ENCODE results near the gene EEF2K. TPM values are rescaled to one million over a fixed set of nuclear protein-coding genes. Genes with fewer than 3 reads are reported as not detected.

The EEF2K gene
- total RNA-seq, 1 experiment from 2014 or later, result 31.8 TPM

DNA sequence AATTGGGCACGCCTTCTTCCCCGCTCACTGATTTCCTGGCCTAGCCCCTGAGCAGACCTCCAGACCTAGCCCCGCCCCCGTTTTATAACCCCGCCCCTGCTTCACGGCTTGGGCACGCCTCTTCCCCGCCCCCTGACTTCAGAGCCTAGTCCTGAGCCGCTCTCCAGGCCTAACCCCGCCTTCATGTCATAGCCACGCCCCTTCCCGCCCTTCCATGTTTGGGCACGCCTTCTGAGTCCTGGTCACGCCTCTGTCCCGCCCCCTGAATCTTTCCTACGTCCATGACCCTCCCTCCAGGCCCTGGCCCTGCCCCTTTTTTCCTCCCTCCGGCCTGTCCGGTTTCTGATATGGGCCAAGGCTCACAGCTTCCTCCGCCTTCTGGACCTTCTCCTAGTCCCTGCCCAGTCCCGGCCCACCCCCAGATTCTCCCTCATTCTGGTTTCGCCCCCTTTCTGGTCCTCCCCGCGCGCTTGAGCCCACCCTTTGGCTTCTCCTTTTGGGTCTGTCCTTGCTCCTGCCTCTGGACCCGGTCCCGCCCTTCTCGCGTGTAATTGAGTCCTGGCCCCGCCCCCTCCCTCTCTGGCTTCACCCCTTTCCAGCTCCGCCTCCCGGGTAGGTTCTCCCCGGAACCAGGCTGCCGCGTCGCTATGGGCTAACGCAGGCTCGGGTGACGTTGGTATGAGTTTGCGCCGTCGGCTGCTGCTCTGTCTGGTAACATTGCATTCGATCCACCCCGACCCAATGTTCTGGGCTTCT lies 15.1 kb upstream of the EEF2K start:
- intact Hi-C loops (cut with micrococcal nuclease; ENCODE audit: unreplicated experiment), result no loop called here
- DNase-seq, result peak; percentile 98
- Mint-ChIP-seq H3K4me1 (ENCODE audit: low read depth, unreplicated experiment) (peaks cover 59% of the 10 kb centered on the region), H3K36me3 (ENCODE audit: insufficient read depth, unreplicated experiment) (peaks cover 52% of the 10 kb centered on the region), H3K9me3 (ENCODE audit: low read depth, unreplicated experiment) (peaks cover 3% of the 10 kb centered on the region), H3K27ac (ENCODE audit: unreplicated experiment) (peak overlapping the region; percentile 78), H3K27me3 (ENCODE audit: unreplicated experiment) (peaks cover 8% of the 10 kb centered on the region), H3K4me3 (ENCODE audit: low read depth, unreplicated experiment) (peak overlapping the region; percentile 77)
- TF ChIP-seq, protein P1, sequence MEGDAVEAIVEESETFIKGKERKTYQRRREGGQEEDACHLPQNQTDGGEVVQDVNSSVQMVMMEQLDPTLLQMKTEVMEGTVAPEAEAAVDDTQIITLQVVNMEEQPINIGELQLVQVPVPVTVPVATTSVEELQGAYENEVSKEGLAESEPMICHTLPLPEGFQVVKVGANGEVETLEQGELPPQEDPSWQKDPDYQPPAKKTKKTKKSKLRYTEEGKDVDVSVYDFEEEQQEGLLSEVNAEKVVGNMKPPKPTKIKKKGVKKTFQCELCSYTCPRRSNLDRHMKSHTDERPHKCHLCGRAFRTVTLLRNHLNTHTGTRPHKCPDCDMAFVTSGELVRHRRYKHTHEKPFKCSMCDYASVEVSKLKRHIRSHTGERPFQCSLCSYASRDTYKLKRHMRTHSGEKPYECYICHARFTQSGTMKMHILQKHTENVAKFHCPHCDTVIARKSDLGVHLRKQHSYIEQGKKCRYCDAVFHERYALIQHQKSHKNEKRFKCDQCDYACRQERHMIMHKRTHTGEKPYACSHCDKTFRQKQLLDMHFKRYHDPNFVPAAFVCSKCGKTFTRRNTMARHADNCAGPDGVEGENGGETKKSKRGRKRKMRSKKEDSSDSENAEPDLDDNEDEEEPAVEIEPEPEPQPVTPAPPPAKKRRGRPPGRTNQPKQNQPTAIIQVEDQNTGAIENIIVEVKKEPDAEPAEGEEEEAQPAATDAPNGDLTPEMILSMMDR (IDR thresholded peaks at IDR 0.05; ENCODE audit: unreplicated experiment), result no peak
- CTCF ChIA-PET, result interaction anchor here (0.5 to 1.5 kb wide), 7 partner anchors 13 to 1358 kb away, joined by 3 to 5 read pairs (median 3); partner anchors contain the start of gene POLR3E
- no TSS peak for BruUV-seq (replicated peaks)

DNA sequence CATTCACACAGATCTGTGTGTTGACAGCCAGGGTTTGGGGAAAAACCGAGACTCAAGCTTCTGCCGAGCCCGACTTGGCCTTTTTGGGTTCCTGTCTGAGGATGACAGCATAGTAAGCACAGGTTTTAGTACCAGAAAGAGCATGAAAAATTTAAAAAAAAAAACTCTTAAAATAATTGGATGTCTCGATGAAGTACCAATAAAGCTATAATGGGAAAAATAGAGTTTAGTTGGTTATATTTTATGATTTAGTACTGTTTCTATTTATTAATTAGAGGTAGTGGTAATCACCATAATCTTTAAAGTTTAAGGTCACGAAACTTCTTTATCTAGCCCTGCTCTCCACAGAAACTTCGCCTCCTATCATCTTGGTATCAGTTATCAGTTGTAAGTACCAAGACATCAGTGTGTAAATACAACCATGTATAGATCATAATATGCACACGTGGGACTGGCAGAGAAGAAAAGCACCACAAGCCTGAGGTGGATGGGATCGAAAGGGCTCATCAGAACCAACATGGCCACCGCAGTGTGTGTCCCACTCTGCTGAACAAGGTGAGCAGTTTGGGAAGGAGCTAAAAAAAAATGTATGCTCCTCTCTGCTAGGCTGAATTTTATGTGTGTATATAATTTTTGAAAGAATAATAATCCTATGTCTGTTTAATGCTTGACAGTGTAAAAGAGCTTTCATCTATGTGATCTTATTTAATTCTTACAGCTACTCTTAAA lies 14.4 kb upstream of the EEF2K start:
- H3K4me1 Mint-ChIP-seq (ENCODE audit: low read depth, unreplicated experiment), result peaks cover 59% of the 10 kb centered on the region
- peak overlapping the region; percentile 78 for H3K27ac Mint-ChIP-seq (ENCODE audit: unreplicated experiment)
- H3K36me3 Mint-ChIP-seq (ENCODE audit: insufficient read depth, unreplicated experiment), result peaks cover 59% of the 10 kb centered on the region
- TSS peak; percentile 89 for BruUV-seq (replicated peaks)
- DNase-seq, result no peak
- H3K4me3 Mint-ChIP-seq (ENCODE audit: low read depth, unreplicated experiment), result peak overlapping the region; percentile 77
- CTCF ChIA-PET, result interaction anchor here (0.6 to 1.5 kb wide), 5 partner anchors 12 to 1358 kb away, joined by 3 to 5 read pairs (median 3); partner anchors contain the start of gene POLR3E
- TF ChIP-seq, protein P1 (IDR thresholded peaks at IDR 0.05; ENCODE audit: unreplicated experiment), result no peak
- H3K27me3 Mint-ChIP-seq (ENCODE audit: unreplicated experiment), result peaks cover 8% of the 10 kb centered on the region
- intact Hi-C loops (cut with micrococcal nuclease; ENCODE audit: unreplicated experiment), result no loop called here
- peaks cover 3% of the 10 kb centered on the region for H3K9me3 Mint-ChIP-seq (ENCODE audit: low read depth, unreplicated experiment)

DNA sequence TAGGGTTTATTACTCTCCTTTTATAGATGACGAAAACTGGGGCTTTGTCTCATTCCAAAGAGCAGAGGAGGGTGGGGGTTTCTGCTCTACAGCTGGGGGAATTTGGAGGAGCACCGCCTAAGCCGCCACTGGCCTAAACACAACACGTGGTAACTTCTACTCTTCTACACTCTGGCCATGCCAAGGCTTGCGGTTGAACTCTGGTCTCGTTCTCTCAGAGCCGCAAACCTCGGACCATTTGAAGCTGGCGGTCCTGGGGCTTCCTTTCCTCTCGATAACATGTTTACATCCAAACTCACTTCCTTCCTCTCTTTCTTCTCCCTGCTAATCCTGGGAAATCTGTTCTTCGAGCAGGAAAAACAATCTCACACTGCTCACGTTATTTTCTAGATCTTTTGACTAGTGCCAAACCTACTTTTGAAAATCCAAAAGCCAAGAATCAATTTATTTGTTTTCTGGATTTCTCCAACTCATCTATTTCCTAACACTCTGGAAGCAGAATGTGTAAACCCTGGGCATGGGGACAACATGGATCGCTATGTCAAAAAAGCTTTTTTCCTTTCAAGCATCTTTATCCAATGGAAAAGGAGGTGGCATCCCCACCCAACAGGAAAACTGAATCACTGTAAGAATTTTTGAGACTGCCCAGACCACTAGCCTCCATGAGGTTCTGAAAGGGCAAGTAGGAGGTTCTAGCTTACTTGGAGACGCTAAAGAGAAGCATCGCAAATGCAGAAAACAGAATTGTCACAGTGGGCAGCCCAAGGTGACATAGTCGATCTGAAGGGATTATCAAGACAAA lies 13.6 kb upstream of the EEF2K start:
- TF ChIP-seq, protein P1 (IDR thresholded peaks at IDR 0.05; ENCODE audit: unreplicated experiment), result no peak
- CTCF ChIA-PET, result interaction anchor here (1.4 kb wide), 1 partner anchor 11 kb away, joined by 3 read pairs; no protein-coding TSS in a partner anchor
- no TSS peak for BruUV-seq (replicated peaks)
- Mint-ChIP-seq H3K27ac (ENCODE audit: unreplicated experiment) (peak overlapping the region; percentile 78), H3K27me3 (ENCODE audit: unreplicated experiment) (peaks cover 8% of the 10 kb centered on the region), H3K4me3 (ENCODE audit: low read depth, unreplicated experiment) (peak overlapping the region; percentile 77), H3K9me3 (ENCODE audit: low read depth, unreplicated experiment) (peaks cover 3% of the 10 kb centered on the region), H3K4me1 (ENCODE audit: low read depth, unreplicated experiment) (peaks cover 59% of the 10 kb centered on the region), H3K36me3 (ENCODE audit: insufficient read depth, unreplicated experiment) (peaks cover 63% of the 10 kb centered on the region)
- peak; percentile 63 for DNase-seq
- intact Hi-C loops (cut with micrococcal nuclease; ENCODE audit: unreplicated experiment), result no loop called here

DNA sequence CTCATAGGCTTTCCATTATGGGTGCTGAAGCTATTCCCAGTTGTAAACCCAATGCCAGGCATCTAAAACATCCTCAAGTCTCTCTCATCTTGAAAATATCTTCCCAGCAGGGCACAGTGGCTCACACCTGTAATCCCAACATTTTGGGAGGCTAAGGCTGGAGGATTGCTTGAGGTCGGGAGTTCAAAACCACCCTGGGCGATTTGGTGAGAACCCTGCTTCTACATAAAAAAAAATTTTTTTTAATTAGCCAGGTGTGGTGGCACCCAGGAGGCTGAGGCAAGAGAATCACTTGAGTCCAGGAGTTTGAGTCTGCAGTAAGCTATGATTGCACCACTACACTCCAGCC lies 13.0 kb upstream of the EEF2K start:
- no peak for DNase-seq
- Mint-ChIP-seq H3K9me3 (ENCODE audit: low read depth, unreplicated experiment) (peaks cover 3% of the 10 kb centered on the region), H3K36me3 (ENCODE audit: insufficient read depth, unreplicated experiment) (peaks cover 63% of the 10 kb centered on the region), H3K27ac (ENCODE audit: unreplicated experiment) (no peak overlapping the region), H3K4me3 (ENCODE audit: low read depth, unreplicated experiment) (no peak overlapping the region), H3K27me3 (ENCODE audit: unreplicated experiment) (peaks cover 8% of the 10 kb centered on the region), H3K4me1 (ENCODE audit: low read depth, unreplicated experiment) (peaks cover 54% of the 10 kb centered on the region)
- intact Hi-C loops (cut with micrococcal nuclease; ENCODE audit: unreplicated experiment), result no loop called here
- BruUV-seq (replicated peaks), result no TSS peak
- TF ChIP-seq, protein P1 (IDR thresholded peaks at IDR 0.05; ENCODE audit: unreplicated experiment), result no peak
- CTCF ChIA-PET, result no interaction called here
